ENCODE measurements around the gene FOXO3B. TPM values are rescaled to one million over a fixed set of nuclear protein-coding genes. Genes with fewer than 3 reads are reported as not detected.
"Not testable (repeated sequence)": the region's sequence is repeated elsewhere in the genome, so short reads cannot be mapped to it uniquely, and the experiment has no call there.

The FOXO3B gene
- total and polyA plus RNA-seq, 4 donors: 0.17 to 1.8 (median 0.76) TPM

DNA sequence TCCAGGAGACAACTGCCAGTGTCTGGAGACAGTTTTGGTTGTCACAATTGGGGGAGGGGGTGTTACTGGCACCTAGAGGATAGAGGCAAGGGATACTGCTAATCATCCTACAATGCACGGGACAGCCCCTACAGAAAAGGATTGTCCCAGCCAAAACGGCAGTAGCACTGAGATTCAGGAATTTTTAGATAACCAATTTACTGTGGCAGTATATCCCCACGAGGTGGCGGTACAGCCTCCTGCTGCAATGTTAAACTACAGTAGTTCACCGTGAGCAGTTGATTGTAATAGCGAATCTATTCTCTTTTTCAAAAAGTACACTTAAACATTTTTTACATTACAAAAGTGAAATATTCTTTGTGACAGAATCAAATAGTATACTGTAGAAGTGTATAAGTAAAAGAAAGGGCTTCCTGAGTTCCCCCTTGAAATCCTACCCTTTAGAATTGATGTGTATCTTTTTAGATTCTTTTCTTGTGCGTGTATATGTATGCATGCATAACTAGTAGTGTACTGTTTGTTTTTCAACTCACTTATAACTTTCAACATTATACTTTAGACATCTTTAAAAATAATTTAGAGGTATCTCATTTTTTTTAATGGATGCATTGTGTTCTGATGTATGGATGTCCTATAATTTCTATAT, 30.4 kb upstream of the FOXO3B start:
- H3K4me1 ChIP-seq (ENCODE audit: control insufficient read depth in 4 of 4, insufficient read depth in 4 of 4, low read length in 3 of 4); H3K9ac ChIP-seq (ENCODE audit: low read depth in 1 of 2, low read length in 2 of 2); H3K9me3 ChIP-seq (ENCODE audit: control insufficient read depth in 4 of 4, low read length in 3 of 4); H3K27ac ChIP-seq (ENCODE audit: low read depth in 1 of 2, low read length in 2 of 2); H3K4me3 ChIP-seq (ENCODE audit: low read depth in 1 of 3, low read length in 3 of 3); H3K27me3 ChIP-seq (ENCODE audit: control insufficient read depth in 4 of 4, insufficient read depth in 4 of 4, low read length in 3 of 4); H3K36me3 ChIP-seq (ENCODE audit: control insufficient read depth in 4 of 4, insufficient read depth in 3 of 4, low read depth in 1 of 4, low read length in 3 of 4): not testable (repeated sequence)
- peak; percentile 60 for DNase-seq (ENCODE audit: low spot score)
- 12% methylated on average over 7 of the region's 7 CpGs for WGBS
- TF ChIP-seq RAD21 (IDR thresholded peaks at IDR 0.05): peak; percentile 66 to 72
- TF ChIP-seq, protein P1, sequence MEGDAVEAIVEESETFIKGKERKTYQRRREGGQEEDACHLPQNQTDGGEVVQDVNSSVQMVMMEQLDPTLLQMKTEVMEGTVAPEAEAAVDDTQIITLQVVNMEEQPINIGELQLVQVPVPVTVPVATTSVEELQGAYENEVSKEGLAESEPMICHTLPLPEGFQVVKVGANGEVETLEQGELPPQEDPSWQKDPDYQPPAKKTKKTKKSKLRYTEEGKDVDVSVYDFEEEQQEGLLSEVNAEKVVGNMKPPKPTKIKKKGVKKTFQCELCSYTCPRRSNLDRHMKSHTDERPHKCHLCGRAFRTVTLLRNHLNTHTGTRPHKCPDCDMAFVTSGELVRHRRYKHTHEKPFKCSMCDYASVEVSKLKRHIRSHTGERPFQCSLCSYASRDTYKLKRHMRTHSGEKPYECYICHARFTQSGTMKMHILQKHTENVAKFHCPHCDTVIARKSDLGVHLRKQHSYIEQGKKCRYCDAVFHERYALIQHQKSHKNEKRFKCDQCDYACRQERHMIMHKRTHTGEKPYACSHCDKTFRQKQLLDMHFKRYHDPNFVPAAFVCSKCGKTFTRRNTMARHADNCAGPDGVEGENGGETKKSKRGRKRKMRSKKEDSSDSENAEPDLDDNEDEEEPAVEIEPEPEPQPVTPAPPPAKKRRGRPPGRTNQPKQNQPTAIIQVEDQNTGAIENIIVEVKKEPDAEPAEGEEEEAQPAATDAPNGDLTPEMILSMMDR (IDR thresholded peaks at IDR 0.05; ENCODE audit: low read depth, low read length, missing input control): peak; percentile 41

DNA sequence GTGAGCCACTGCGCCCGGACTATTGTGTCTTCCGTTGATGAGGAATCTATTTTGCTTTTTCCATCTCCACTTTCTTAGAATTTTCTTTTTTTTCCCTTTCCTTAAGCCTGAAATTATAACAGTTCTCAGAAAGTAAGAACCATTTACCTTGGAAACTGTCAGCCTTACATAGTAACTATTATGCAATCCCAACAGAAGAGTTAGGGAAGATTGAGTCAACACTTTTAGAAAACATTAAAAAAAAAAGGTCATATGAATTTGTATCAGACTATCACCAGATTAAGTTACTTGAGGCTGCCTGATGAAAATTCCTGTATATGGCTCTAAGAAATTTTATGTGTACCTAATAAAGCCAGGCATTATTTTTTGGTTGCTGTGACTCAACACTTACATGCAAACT, 26.1 kb upstream of the FOXO3B start:
- not testable (repeated sequence) for H3K9me3 ChIP-seq (ENCODE audit: control insufficient read depth in 4 of 4, low read length in 3 of 4); DNase-seq (ENCODE audit: low spot score); H3K9ac ChIP-seq (ENCODE audit: low read depth in 1 of 2, low read length in 2 of 2); H3K4me1 ChIP-seq (ENCODE audit: control insufficient read depth in 4 of 4, insufficient read depth in 4 of 4, low read length in 3 of 4); H3K4me3 ChIP-seq (ENCODE audit: low read depth in 1 of 3, low read length in 3 of 3); H3K36me3 ChIP-seq (ENCODE audit: control insufficient read depth in 4 of 4, insufficient read depth in 3 of 4, low read depth in 1 of 4, low read length in 3 of 4); H3K27me3 ChIP-seq (ENCODE audit: control insufficient read depth in 4 of 4, insufficient read depth in 4 of 4, low read length in 3 of 4); H3K27ac ChIP-seq (ENCODE audit: low read depth in 1 of 2, low read length in 2 of 2)
- 94% methylated on average over 3 of the region's 3 CpGs for WGBS

DNA sequence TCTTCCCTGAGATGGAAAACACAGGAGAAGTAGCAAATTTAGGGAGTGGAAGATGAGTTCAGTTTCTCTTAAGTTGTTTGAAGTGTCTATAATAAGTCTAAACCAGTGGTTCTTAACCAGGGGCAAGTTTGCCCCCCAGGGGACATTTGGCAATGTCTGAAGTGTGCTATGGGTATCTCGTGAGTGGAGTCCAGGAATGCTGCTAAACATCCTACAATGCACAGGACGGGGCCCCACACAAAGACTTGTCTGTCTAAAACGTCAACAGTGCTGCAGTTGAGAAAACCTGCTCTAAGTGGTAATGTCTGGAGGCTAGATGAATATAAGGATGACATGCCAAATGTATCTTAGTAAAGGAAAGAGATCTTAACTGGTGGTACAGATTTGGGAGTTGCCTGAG, 23.8 kb upstream of the FOXO3B start:
- H3K9me3 ChIP-seq (ENCODE audit: control insufficient read depth in 4 of 4, low read length in 3 of 4); H3K36me3 ChIP-seq (ENCODE audit: control insufficient read depth in 4 of 4, insufficient read depth in 3 of 4, low read depth in 1 of 4, low read length in 3 of 4); DNase-seq (ENCODE audit: low spot score); H3K9ac ChIP-seq (ENCODE audit: low read depth in 1 of 2, low read length in 2 of 2); H3K4me3 ChIP-seq (ENCODE audit: low read depth in 1 of 3, low read length in 3 of 3); H3K4me1 ChIP-seq (ENCODE audit: control insufficient read depth in 4 of 4, insufficient read depth in 4 of 4, low read length in 3 of 4); H3K27me3 ChIP-seq (ENCODE audit: control insufficient read depth in 4 of 4, insufficient read depth in 4 of 4, low read length in 3 of 4); H3K27ac ChIP-seq (ENCODE audit: low read depth in 1 of 2, low read length in 2 of 2): not testable (repeated sequence)
- WGBS: 92% methylated on average over 3 of the region's 3 CpGs

DNA sequence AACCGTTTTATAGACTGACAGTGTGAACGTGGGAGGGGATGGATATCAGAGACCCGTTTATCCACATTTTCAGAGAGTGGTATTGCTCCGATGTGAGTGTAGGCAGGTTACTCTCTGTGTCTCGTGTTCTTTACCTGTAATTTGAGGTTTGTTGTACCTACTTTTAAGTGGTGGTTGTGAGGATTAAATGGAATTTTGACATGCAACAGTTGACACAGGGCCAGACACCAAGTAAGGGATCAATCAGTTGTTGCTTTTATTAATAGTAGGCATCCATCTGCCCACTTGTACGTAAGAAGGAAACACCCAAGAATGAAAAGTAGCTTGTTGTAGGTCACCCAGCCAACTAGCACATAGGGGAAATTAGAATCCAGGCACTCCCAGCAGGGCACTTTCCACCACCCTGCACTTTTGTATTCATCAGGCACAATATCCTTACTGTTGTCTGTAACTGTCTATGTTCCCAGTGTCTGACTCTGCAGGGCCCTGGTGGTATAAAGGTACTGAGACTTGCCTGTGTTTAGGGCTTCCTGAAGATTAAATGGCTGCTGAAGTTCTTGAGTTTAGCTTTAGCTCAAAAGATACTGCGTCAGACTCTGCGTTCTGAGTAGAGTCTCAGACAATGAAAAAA, 16.5 kb upstream of the FOXO3B start:
- not testable (repeated sequence) for H3K4me1 ChIP-seq (ENCODE audit: control insufficient read depth in 4 of 4, insufficient read depth in 4 of 4, low read length in 3 of 4); H3K9me3 ChIP-seq (ENCODE audit: control insufficient read depth in 4 of 4, low read length in 3 of 4); H3K27ac ChIP-seq (ENCODE audit: low read depth in 1 of 2, low read length in 2 of 2); DNase-seq (ENCODE audit: low spot score); H3K27me3 ChIP-seq (ENCODE audit: control insufficient read depth in 4 of 4, insufficient read depth in 4 of 4, low read length in 3 of 4); H3K36me3 ChIP-seq (ENCODE audit: control insufficient read depth in 4 of 4, insufficient read depth in 3 of 4, low read depth in 1 of 4, low read length in 3 of 4)
- 56% methylated on average over 8 of the region's 8 CpGs for WGBS
- Histone ChIP-seq H3K4me3 (ENCODE audit: low read depth in 1 of 3, low read length in 3 of 3) (peak overlapping the region; percentile 57 to 75 (median 69)), H3K9ac (ENCODE audit: low read depth in 1 of 2, low read length in 2 of 2) (peak overlapping the region in 1 of 2 donors; percentile 31)

DNA sequence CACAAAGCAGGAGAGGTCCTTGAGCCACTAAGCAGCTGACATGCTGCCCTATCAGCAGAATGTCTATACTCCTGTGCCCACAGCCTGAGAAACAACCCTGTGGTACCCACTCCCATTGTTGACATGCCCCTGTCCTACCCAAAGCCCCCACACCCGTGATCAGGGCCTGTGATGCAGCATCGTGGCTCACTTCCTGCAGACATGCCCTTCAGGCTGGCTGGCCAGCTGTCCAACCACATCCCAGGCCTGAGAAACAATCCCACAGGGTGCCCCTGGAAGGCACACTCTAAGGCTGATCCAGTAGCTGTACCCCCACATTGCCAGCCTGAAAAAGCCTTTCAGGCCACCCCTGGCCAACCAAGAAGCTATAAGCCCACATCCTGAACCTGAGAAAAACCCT, 13.0 kb upstream of the FOXO3B start:
- not testable (repeated sequence) for H3K27ac ChIP-seq (ENCODE audit: low read depth in 1 of 2, low read length in 2 of 2); DNase-seq (ENCODE audit: low spot score); H3K9me3 ChIP-seq (ENCODE audit: control insufficient read depth in 4 of 4, low read length in 3 of 4); H3K36me3 ChIP-seq (ENCODE audit: control insufficient read depth in 4 of 4, insufficient read depth in 3 of 4, low read depth in 1 of 4, low read length in 3 of 4); H3K4me1 ChIP-seq (ENCODE audit: control insufficient read depth in 4 of 4, insufficient read depth in 4 of 4, low read length in 3 of 4); H3K4me3 ChIP-seq (ENCODE audit: low read depth in 1 of 3, low read length in 3 of 3); H3K9ac ChIP-seq (ENCODE audit: low read depth in 1 of 2, low read length in 2 of 2); H3K27me3 ChIP-seq (ENCODE audit: control insufficient read depth in 4 of 4, insufficient read depth in 4 of 4, low read length in 3 of 4)
- 65% methylated on average over 2 of the region's 2 CpGs for WGBS

DNA sequence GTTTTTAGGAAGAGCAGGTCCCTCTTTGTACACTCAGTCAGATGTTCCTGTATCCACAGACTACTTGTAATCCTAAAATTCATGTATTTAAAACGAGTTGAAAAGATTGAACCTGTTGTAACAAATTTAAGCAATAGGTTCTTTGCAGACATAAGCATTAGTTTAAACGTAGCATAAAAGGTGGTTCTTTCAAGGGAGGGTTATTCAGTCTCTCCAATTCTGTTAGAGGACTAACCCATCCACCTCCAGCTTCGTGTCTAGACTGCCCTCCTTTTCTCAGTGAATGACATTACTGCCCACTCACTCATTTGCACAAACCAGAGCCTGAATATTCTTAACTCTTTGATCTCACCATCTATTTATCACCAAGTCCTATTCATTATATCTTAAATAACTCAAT, 554 bp upstream of the FOXO3B start:
- DNase-seq (ENCODE audit: low spot score): not testable (repeated sequence)

DNA sequence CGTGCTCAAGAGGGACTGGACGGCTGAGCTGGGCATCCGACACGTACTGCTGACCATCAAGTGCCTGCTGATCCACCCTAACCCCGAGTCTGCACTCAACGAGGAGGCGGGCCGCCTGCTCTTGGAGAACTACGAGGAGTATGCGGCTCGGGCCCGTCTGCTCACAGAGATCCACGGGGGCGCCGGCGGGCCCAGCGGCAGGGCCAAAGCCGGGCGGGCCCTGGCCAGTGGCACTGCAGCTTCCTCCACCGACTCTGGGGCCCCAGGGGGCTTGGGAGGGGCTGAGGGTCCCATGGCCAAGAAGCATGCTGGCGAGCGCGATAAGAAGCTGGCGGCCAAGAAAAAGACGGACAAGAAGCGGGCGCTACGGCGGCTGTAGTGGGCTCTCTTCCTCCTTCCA, 4.7 kb downstream of the FOXO3B start:
- not testable (repeated sequence) for H3K4me3 ChIP-seq (ENCODE audit: low read depth in 1 of 3, low read length in 3 of 3); H3K9me3 ChIP-seq (ENCODE audit: control insufficient read depth in 4 of 4, low read length in 3 of 4); H3K4me1 ChIP-seq (ENCODE audit: control insufficient read depth in 4 of 4, insufficient read depth in 4 of 4, low read length in 3 of 4); H3K36me3 ChIP-seq (ENCODE audit: control insufficient read depth in 4 of 4, insufficient read depth in 3 of 4, low read depth in 1 of 4, low read length in 3 of 4); H3K9ac ChIP-seq (ENCODE audit: low read depth in 1 of 2, low read length in 2 of 2); DNase-seq (ENCODE audit: low spot score); H3K27me3 ChIP-seq (ENCODE audit: control insufficient read depth in 4 of 4, insufficient read depth in 4 of 4, low read length in 3 of 4); H3K27ac ChIP-seq (ENCODE audit: low read depth in 1 of 2, low read length in 2 of 2)
- 97% methylated on average over 29 of the region's 29 CpGs for WGBS

More for the DNA sequence above, 554 bp upstream of the FOXO3B start:
- Histone ChIP-seq H3K9ac (ENCODE audit: low read depth in 1 of 2, low read length in 2 of 2) (peak overlapping the region in 1 of 2 donors; percentile 6), H3K4me3 (ENCODE audit: low read depth in 1 of 3, low read length in 3 of 3) (peak overlapping the region in 2 of 3 donors; percentile 49 to 65)
- 7% methylated on average over 3 of the region's 3 CpGs for WGBS
- H3K36me3 ChIP-seq (ENCODE audit: control insufficient read depth in 4 of 4, insufficient read depth in 3 of 4, low read depth in 1 of 4, low read length in 3 of 4); H3K27ac ChIP-seq (ENCODE audit: low read depth in 1 of 2, low read length in 2 of 2); H3K27me3 ChIP-seq (ENCODE audit: control insufficient read depth in 4 of 4, insufficient read depth in 4 of 4, low read length in 3 of 4); H3K4me1 ChIP-seq (ENCODE audit: control insufficient read depth in 4 of 4, insufficient read depth in 4 of 4, low read length in 3 of 4); H3K9me3 ChIP-seq (ENCODE audit: control insufficient read depth in 4 of 4, low read length in 3 of 4): not testable (repeated sequence)

Measured in liver (tissue), 9 donors.